HL-60/S4 treated with phorbol 12-myristate 13-acetate at 8.2 ng/mL for 4 days and 3 days (cell line): Measurements from ENCODE around the gene NDUFA8.

Experiments
- in situ Hi-C: fragments of 300-500 bp; cut with MboI; formaldehyde crosslinking; loops from 2 replicates; pipeline ENCODE4 v1.15.0; 2022; ENCODE audit warnings: low sequenced_read_pairs

NDUFA8 gene

DNA sequence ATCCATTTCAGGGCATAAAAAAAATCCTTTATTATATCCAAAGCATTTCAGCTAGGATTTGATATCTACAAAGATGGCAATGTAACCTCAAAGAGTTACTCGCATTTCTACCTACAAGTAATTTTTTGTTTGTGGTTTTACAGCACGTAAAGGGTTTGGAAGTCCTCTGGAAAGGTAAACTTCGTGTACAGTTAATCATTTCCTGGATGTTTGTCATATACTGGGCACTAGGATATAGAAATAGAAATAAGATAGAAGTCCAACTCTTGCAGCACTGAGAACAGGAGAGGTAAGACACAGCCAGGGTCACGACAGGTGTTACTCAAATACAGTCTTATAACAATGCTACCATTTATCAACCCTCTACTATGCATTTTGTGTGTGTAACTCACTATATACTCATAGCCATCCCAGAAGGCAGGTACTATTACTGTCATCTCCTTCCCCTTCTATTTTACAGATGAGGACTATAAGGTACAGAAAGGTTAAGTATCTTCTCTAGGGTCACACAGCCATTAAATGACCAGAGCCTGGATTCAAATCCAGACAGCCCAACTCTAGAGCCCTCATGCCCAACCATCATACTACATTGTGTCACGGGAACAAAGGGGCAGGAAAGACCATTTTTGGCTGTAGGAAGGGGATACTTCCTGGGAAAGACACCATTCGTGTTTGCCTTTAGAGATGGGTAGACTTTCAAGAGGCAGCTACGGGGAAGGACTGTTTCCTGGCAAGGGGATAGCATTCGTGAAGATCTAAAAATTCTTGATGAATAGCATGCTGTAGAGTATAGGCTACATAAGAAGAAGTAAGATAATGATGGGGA, 19.0 kb downstream of the NDUFA8 start:
- in situ Hi-C loops: loop anchor here (25.0 kb wide), 1 partner anchor 322 kb away; no protein-coding TSS in a partner anchor

DNA sequence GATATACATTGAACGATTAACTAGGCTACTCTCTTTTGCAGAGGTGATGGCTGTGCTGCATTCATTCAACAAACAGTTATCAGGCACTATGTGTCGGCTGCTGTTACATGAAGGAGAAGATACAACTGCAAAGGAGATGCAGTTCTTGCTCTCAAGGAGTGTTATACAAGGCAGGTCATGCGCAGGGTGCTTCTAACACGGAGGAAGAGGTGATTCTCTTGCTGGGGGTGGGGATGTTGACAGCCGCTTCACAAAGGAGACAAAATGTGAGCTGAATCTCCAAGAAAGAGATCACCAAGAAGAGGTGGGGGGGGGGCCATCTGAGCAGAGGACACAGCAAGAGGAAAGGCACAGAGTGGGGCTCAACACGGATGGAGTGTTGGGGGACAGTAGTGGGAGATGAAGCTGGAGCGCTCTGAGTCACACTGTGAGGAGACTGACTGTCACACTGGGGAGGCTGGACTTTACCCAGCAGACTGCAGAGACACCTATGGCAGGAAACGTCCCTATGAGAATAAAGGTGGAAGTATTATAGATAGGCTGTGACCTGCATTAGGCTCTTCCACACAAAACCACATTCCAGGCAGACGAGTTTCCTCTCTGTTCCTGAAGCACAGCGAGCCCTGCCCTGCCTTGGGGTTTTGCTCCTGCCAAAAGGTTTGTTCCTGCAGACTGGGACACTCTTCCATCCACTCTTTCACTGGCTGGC, 20.9 kb downstream of the NDUFA8 start:
- in situ Hi-C loops: loop anchor here (25.0 kb wide), 1 partner anchor 324 kb away; no protein-coding TSS in a partner anchor

DNA sequence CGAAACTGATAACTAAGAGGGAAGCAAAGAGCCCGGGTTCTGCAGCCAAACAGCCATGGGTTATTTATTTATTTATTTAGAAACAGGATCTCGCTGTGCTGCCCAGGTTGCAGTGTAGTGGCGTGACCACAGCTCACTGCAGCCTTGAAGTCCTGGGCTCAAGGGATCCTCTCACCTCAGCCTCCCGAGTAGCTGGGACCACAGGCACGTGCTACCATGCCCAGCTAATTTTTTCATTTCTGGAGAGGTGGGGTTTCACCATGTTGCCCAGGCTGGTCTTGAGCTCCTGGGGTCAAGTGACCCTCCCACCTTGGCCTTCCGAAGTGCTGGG, 24.1 kb downstream of the NDUFA8 start:
- in situ Hi-C loops: loop anchor here (25.0 kb wide), 1 partner anchor 327 kb away; no protein-coding TSS in a partner anchor

DNA sequence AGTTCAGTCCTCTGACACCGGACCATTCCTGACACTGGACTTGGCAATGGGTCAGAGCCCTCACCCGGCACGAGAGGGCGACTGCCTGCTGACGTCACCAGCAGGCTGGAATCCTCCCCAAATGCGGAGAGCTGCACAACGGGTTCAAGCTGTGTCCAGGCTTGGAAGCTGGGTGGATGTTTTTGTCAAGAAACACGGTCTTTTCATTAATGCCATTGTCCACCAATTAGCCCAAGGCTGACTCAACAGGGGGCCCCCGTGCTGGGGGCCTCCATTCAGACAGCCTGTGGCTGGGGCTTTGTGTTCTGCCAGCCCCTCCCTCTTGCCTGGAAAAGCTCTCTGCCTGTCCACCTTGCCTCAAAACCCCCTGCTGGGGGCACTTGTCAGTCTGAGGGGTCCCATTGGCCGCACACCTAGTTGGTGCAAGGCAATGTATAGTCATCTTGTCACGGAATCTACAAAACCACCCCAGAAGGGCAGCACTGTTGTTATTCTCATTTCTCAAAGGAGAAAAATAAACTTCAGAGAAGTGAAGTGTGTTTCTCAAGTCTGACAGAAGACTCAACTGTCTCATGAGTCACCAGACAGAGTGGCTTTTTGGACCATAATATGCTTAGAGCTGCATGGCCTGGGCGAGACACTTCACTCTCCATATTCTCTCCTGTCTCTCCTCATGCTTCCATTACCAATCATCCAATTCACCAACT, 24.6 kb downstream of the NDUFA8 start:
- in situ Hi-C loops: loop anchor here (25.0 kb wide), 1 partner anchor 327 kb away; no protein-coding TSS in a partner anchor

DNA sequence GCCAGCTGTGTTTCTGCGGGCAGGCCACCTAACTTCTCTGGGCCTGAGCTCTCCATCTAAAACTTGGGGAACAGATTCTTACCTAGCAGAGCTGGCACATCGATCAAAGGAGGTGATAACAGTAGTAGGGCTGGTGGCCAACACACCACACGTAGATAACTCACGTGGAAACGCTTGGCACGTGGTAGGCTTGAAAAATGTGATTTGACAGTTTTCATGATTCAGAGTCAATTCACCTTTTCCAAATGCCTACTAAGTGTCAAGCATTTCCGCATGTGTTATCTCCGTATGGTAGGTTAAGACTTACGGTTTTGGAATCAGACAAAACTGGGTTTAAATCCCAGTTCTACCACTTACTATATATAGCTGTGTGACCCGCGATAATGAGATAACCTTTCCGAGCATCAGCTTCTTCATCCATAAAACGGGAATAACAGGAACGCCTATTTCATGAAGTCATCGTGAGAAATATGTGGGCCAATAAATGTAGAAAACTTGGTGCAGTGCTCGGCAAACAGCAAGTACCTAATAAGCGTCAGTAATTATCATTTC, 25.5 kb downstream of the NDUFA8 start:
- in situ Hi-C loops: loop anchor here (25.0 kb wide), 1 partner anchor 328 kb away; no protein-coding TSS in a partner anchor

DNA sequence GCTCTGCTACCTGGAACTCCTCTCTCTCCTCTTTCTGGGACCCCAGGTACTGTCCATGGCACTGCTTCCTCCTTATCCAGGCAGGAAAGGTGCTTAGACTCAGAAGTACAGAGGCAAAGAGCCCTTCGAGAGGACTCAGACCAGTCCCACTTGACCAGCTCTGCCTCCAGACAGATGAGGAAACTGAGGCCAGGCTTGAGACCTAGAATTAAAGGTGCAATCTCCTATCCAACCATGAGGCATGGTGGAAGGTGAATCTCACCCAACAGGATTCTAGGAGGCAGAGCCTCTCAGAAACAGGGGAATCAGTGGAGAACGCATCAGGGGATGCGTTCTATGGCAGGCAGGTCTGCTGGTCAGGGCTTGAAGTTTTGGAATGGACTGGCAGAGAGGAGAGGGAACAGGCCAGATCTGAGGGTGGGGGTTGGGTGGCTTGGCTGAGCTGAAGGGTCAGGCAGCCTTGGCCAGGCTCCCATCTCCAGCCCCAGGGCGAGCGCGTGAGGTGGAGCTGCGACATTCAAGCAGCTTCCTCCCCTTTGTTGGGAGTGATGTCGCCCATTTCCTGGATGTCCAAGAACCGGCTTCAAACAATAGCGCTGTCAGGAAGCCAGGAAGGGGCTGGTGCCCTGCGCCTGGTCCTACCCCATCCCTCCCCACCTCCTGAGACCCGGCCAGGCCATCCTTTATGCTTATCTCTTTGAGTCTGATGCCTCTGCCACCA, 26.2 kb downstream of the NDUFA8 start:
- in situ Hi-C loops: loop anchor here (25.0 kb wide), 1 partner anchor 329 kb away; no protein-coding TSS in a partner anchor

DNA sequence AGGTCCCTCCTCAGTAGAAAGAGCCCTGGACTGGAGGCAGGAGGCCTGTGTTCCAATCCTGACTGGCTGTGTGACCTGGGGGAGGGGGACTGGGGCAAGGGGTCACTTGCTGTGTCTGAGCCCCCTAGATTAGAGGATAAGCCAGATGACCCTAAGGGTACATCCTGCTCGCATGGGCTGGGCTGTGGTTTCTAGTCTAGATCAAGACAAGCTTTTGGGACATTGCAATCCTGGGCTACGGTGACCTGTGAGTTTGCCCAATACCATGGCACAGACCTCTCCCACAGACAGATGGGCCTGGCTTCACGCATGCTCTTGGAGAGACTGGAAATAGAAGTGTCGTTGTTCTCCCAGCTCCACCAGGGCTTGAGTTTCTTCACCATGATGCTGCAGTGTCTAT, 27.0 kb downstream of the NDUFA8 start:
- in situ Hi-C loops: loop anchor here (25.0 kb wide), 1 partner anchor 330 kb away; no protein-coding TSS in a partner anchor

DNA sequence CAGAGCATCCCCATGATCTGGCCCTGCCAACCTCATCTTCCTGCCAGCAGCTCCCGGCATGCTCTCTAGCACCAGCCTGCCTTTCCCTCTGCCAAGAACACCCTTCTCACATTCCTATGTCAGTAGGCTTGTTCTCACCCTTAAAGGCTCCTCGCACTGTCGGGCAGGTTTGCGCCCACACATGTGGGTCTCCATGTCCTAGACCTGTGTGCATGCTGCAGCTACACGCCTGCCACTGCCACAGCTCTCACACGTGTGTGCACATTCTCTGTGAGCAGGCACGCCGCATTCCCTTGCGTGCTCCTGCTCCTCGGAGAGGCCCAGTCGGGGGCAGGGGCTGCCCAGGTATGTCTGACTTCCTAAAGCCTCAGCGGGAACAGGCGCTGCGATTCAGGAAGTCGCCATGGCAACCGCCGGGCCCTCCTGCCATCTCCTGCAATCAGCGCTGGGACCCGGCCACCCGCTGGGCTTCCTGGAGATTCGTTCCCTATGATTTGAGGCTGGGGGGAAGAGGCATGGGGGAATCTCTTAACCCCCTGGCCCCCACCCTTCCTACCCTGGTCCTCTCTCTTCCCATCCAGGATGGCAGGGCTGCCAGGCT, 28.1 kb downstream of the NDUFA8 start:
- in situ Hi-C loops: loop anchor here (25.0 kb wide), 1 partner anchor 331 kb away; no protein-coding TSS in a partner anchor

DNA sequence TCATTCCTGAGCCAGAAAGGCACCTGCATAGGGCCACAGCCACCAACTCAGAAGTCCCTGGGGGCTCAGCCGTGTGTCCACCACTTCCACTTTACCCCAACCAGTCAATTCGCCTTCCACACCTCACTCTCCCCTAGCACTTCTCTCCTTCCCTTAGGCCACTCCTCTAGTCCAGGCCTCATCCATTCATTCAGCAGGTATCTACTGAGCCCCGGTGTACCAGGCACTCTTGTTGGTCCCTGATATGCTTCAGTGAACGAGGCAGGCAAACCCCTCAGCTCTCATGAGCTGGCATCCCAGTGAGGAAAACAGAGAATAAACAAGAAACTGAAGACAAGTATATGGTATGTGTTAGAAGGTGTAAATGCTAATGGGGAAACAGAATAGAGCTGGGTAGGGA, 28.7 kb downstream of the NDUFA8 start:
- in situ Hi-C loops: loop anchor here (25.0 kb wide), 1 partner anchor 331 kb away; no protein-coding TSS in a partner anchor

DNA sequence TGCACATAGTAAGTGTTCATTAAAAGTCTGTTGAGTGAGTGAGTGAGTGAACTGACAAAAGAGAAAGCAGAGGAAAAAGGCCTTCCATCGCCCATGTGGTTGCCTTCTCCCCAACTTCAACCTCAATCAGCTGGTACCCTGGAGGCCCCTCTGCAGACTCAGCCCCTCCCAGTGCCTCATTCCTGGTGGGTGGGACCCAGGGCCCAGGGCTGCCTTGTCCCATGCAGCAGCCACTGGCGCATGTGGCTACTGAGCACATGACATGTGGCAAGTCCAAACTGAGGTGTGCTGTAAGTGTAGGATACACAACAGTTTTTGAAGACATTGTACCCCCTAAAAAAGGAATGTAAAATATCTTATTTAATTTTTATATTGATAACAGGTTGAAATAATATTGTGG, 29.6 kb downstream of the NDUFA8 start:
- in situ Hi-C loops: loop anchor here (25.0 kb wide), 1 partner anchor 332 kb away; no protein-coding TSS in a partner anchor

DNA sequence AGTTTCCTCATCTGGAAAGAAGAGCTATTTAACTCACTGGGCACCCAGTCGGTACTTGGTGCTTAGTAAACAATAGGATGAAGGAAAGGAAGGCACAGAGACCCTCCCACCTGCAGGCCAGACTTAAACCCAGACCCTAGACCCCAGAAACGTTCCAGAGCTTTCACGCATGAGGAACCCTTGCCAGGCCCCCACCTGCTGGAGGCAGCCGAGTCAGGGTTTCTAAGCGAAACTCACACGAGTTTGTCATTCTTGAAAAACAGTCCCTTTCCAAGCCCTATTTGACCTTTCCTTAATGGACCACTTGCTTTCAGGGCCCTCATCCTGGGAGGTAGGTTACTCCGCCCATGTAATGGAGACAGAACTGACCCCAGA, 30.6 kb downstream of the NDUFA8 start:
- in situ Hi-C loops: loop anchor here (25.0 kb wide), 1 partner anchor 333 kb away; no protein-coding TSS in a partner anchor

DNA sequence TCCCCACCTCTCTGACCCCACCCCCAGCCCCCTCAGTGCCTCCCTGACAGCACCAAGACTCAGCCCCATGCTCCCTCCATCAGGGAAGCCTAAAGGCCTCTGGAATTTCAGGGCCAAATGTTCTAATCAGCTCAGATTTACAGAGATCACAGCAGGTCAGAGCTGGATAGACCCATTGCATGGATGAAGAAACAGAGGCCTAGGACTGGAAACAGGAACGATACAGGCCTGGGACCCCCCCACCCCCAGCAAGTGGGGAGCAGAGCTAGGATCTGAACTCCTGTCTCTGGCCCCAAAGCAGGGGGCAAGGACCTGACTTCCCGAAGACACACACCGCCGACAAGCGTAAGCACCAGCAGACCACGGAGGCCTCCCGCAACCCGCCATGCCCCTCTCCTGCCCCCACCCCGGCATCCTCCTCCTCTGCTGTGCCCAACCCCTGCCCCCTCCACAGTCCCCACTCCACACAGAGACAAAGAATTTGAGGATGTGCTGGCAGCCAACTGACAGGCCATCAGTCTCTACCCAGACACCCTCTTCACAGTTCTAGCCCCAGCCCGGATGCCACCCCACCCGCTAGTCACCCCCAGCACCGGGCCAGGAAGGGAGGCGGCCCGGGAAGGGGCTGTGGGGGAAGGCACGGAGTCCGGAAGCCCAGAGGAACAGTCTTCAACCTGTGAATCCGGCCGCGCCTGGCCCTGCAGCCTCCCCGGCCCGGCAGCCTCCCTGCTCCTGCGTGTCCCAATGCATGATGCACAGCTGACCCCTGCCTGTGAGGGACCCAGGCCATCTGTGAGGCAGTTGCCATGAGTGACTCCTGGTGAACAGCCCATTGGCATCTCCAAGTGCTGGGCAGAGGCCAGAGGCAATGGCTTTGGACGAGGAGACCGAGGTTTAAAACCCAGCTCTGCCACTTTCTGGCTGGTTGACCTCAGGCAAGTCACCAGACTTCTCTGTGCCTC, 31.3 kb downstream of the NDUFA8 start:
- in situ Hi-C loops: loop anchor here (25.0 kb wide), 1 partner anchor 334 kb away; no protein-coding TSS in a partner anchor

DNA sequence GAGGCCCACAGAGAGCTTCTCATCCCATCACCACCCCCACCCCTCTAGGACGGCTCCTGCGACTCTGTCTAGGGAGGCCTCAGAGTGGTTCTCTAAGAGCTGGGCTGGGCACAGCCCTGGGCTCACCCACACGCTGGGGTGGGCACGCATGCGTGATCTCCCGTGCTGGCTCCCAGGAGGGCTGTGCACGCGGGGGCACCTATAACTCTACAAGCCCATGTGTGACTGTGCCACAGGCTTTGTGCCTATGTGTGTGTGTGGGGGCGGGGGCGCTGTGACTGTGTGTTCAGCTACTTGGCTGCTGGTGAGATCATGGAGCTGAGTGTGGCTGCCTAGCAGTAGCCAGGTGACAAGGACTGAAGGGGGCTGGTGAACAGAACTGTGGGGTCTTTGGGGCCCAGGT, 32.2 kb downstream of the NDUFA8 start:
- in situ Hi-C loops: loop anchor here (25.0 kb wide), 1 partner anchor 335 kb away; no protein-coding TSS in a partner anchor

DNA sequence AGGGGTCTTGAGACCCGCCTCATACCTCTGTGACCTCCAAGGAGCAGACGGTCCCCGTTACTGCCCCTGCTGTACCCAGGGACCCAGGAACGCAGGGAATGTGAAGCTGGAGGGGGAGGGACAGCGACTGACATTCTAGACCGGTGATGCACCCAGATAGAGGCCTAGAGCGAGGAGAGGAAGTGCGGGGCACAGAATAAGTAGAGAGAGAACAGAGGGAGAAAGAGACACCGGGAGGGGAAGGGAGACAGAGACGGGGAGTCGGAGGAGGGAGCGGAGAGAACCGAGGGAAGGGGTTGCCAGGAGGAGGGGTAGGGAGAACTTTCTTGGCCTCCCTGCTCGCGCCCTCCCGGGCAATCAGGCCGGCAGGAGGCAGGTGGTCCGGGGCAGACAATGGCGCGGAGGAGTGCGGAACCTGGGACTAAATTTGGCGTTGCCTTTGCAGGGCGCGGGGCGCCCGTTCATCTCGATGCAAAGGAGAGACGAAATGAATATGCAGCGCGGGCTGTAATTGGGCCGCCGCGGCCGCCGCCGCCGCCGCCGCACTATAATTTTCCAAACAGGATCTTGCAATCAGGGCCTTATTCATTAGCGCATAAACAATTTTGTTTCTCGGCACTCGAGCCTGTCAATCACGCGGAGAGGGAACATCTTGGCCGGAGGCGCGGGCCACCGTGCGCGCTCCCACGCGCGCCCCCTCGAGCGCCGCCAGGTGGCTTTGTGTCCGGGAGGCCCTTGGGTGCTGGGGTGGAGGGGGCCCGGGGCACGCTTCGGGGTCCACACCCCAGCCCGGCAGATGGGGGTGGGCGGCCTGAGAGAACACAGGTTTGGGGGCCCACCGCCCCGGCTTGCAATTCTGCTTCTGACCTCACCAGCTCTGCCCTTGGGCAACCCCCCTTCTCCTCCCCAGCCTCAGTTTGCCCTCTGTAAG, 33.0 kb downstream of the NDUFA8 start:
- in situ Hi-C loops: loop anchor here (25.0 kb wide), 1 partner anchor 336 kb away; no protein-coding TSS in a partner anchor

DNA sequence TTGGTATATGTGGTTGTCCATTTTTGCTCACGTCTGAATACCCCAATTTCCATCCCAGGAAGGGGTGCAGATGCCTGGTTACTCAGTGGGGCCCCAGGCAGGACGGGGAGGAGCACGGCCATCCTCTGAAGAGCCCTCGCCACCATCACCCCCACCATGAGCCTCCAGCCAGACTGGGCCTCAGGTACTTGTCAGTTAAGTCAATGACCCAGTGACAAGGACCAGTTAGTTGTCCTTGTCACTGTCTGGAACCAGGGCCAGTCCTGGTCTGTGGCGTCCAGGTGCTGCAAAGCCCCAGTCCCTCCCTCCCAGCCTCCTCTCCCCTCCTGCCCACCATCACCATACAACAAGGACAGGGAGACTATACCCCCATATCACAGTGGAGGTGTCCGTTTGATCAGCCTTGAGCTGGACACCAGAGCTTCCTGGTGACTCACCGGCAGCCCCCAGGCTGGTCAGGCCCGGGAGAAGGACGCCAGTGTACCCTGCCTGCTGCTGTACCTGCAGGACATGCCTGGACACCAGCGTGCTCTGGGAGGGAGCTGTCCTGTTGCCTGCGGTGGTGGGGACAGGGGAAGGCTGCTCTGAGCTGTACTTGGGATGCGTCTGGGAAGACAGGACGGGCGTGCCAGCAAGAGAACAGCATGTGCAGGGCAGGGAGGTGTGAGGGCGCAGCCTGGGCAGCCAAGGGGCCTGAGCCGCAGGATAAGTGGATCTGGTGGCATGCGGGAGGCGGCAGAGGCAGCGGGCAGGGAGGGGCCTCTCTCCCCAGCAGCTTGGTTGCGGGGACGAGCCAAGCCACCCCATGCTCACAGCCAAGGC, 33.9 kb downstream of the NDUFA8 start:
- in situ Hi-C loops: loop anchor here (25.0 kb wide), 1 partner anchor 337 kb away; no protein-coding TSS in a partner anchor

DNA sequence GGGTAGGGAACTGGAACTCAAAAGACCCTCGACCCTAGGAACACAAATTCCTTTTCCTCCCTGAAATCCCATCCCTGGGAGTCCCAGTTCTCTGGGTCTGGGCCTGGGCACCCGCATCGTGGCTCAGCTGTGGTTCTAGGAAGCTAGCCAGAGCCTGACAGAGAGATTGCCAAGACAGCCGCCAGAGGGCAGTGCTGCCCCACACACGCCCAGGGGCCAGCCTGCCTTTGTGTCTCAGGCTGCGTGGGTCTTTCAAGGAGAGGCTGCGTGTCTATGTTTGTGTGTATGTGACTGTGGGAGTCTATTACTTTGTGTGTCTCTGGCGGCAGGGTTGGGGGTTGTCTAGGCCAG, 34.4 kb downstream of the NDUFA8 start:
- in situ Hi-C loops: loop anchor here (25.0 kb wide), 1 partner anchor 337 kb away; no protein-coding TSS in a partner anchor
